Gastrocnemius medialis (tissue), 4 donors: ENCODE data around the gene CAMSAP1. TPM values are rescaled to one million over a fixed set of nuclear protein-coding genes. Genes with fewer than 3 reads are reported as not detected.
A peak's percentile ranks its signal among the peaks of the same experiment; 100 is the strongest.

Experiments used
- ATAC-seq, 2 donors: fragments of 150-250 bp; one replicate each; pipeline ENCODE4 v1.9.1; 2016
- DNase-seq, 2 donors: peaks; one replicate each; pipeline ENCODE4 v3.0.0-alpha.2; 2019
- H3K27ac ChIP-seq, 4 donors: fragments of 200-600 bp; sonication (generic); 1 replicate in 1 of 4; 2 replicates in 3 of 4; pipeline ENCODE4 v1.5.1; 2016 to 2018; ENCODE audit warnings: mild to moderate bottlenecking in 2 of 4, moderate library complexity in 1 of 4
- H3K27me3 ChIP-seq, 3 donors: fragments of 200-600 bp; sonication (generic) in 2 of 3; 1 replicate in 1 of 3; 2 replicates in 2 of 3; pipeline versions ENCODE4 v1.5.1 to v1.6.0; 2016 to 2019; ENCODE audit warnings: mild to moderate bottlenecking in 1 of 3, moderate library complexity in 1 of 3
- H3K36me3 ChIP-seq, 2 donors: fragments of 200-600 bp; sonication (generic) in 1 of 2; one replicate each; pipeline ENCODE4 v1.5.1; 2017 to 2018
- H3K4me1 ChIP-seq, 2 donors: fragments of 200-600 bp; sonication (generic) in 1 of 2; one replicate each; pipeline ENCODE4 v1.5.1; 2016 to 2017; ENCODE audit warnings: mild to moderate bottlenecking in 2 of 2
- H3K4me3 ChIP-seq, 4 donors: fragments of 200-600 bp; sonication (generic) in 3 of 4; 1 replicate in 1 of 4; 2 replicates in 3 of 4; pipeline ENCODE4 v1.5.1; 2016 to 2019; ENCODE audit warnings: mild to moderate bottlenecking in 2 of 4
- H3K9me3 ChIP-seq, 3 donors: fragments of 200-600 bp; sonication (generic) in 2 of 3; 1 replicate in 1 of 3; 2 replicates in 2 of 3; pipeline ENCODE4 v1.5.1; 2016 to 2019
- POLR2A ChIP-seq, 2 donors: fragments of 450-650 bp; IDR thresholded peaks; one replicate each; pipeline ENCODE4 v1.6.1; 2017; ENCODE audit warnings: antibody characterized with exemption in 2 of 2, mild to moderate bottlenecking in 2 of 2, moderate library complexity in 2 of 2
- in situ Hi-C, 4 donors: fragments of 200-750 bp; cut with MboI; loops; one replicate each; pipeline versions ENCODE4 v1.15.0 to v1.8.0; 2017; ENCODE audit warnings: low sequenced_read_pairs in 4 of 4
- intact Hi-C: fragments of 100-400 bp; cut with DNase I; formaldehyde crosslinking; loops from one replicate; pipeline ENCODE4 v1.15.1; 2023; ENCODE audit warnings: low total_unique reads
- total RNA-seq, 4 donors: library from RNA; depleted of rRNA; stranded (reverse); fragments of >200 nt; gene quantifications; one replicate each; pipeline versions ENCODE4 v1.1.0 to v1.2.3, GENCODE V29; 2016
- TF ChIP-seq, protein P1 (sequence below), 5 experiments: fragments of 450-650 bp in 3 of 5; fragments of 200-600 bp in 2 of 5; sonication (generic) in 2 of 5; IDR thresholded peaks in 4 of 5; conservative IDR thresholded peaks in 1 of 5; 1 replicate in 4 of 5; 2 replicates in 1 of 5; pipeline ENCODE4 v1.5.1; 2016 to 2019; ENCODE audit warnings: antibody characterized with exemption in 5 of 5, mild to moderate bottlenecking in 3 of 5, moderate library complexity in 3 of 5

The CAMSAP1 gene
- total RNA-seq, 4 donors from 2014 or later: 54.8 to 94.9 (median 82.9) TPM

DNA sequence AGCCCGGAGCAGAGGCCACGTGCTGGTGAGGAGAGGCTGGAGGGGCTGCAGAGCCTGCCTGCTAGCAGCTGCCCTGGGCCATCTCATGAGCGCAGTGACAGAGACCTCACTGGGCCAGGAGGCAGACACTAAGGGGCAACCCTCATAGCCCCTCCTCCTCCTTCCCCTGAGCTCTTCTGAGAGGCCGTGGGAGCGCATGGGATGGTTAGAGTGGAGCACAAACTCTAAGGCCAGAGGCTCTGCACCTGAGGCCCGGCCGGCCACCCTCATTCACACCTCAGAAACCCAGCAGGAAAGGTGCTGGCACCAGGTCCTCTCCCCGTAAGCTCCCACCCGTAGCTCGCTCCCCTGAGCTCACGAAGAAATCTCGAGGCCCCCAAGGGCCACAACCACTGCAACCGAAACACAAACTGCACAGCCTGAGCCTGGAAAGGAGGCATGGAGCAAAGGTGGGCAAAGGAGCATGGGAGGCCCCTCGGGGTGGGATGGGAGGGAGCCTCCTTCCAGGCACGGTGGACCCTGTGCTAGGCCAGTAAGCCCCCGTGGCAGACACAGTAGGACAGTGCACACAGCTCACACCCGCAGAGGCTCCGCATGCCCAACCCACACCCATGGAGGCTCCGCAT, 17.7 kb downstream of the CAMSAP1 start:
- in situ Hi-C loops: no loop called here

DNA sequence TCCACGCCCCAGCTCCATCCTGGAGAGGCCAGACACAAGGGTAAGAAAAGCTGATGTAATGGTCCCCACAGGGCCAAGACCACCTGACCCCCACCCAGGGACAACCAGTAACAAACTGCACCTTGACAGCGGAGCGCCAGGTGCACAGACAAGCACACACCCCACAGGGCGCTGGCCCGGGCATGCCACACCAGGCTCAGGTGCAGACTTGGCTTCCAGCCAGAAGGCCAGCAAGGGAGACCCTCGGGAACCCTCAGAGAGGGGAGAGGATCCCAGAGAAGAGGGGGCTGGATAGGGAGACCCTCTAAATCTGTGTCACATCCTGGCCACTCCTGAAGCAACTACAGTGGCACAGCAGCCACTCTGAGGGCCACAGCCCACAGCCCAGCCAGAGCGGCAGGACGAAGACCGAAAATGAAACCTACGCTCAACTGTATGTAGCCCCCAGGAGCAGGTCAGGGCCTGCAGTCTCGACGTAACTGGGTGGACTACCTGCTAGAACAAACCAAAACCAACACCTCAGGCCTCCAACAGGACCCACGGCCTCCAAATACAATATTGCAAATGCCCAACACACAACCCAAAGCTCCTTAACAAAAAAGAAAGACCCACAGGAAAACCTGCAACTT, 18.5 kb downstream of the CAMSAP1 start:
- TF ChIP-seq, protein P1, sequence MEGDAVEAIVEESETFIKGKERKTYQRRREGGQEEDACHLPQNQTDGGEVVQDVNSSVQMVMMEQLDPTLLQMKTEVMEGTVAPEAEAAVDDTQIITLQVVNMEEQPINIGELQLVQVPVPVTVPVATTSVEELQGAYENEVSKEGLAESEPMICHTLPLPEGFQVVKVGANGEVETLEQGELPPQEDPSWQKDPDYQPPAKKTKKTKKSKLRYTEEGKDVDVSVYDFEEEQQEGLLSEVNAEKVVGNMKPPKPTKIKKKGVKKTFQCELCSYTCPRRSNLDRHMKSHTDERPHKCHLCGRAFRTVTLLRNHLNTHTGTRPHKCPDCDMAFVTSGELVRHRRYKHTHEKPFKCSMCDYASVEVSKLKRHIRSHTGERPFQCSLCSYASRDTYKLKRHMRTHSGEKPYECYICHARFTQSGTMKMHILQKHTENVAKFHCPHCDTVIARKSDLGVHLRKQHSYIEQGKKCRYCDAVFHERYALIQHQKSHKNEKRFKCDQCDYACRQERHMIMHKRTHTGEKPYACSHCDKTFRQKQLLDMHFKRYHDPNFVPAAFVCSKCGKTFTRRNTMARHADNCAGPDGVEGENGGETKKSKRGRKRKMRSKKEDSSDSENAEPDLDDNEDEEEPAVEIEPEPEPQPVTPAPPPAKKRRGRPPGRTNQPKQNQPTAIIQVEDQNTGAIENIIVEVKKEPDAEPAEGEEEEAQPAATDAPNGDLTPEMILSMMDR (IDR thresholded peaks at IDR 0.05 in 4 of 5, conservative IDR thresholded peaks at IDR 0.05 in 1 of 5): no peak
- no peak for TF ChIP-seq POLR2A (IDR thresholded peaks at IDR 0.05)
- ATAC-seq (no peak), DNase-seq (no peak)
- no peak overlapping the region for H3K27ac ChIP-seq
- no peaks in the 10 kb centered on the region for H3K9me3 ChIP-seq
- no peaks in the 10 kb centered on the region for H3K27me3 ChIP-seq
- no peak overlapping the region for H3K4me3 ChIP-seq
- no peaks in the 10 kb centered on the region for H3K36me3 ChIP-seq
- intact Hi-C loops (no loop called here), in situ Hi-C loops (no loop called here)
- H3K4me1 ChIP-seq: peaks cover 71 to 72% of the 10 kb centered on the region in 2 donors

More for the DNA sequence above, 17.7 kb downstream of the CAMSAP1 start:
- intact Hi-C loops: no loop called here
- TF ChIP-seq POLR2A (IDR thresholded peaks at IDR 0.05): no peak
- TF ChIP-seq, protein P1 (IDR thresholded peaks at IDR 0.05 in 4 of 5, conservative IDR thresholded peaks at IDR 0.05 in 1 of 5): no peak
- Histone ChIP-seq H3K4me1 (peaks cover 66 to 77% of the 10 kb centered on the region in 2 donors), H3K36me3 (no peaks in the 10 kb centered on the region), H3K4me3 (no peak overlapping the region), H3K9me3 (no peaks in the 10 kb centered on the region), H3K27me3 (no peaks in the 10 kb centered on the region), H3K27ac (no peak overlapping the region)
- DNase-seq: no peak
- no peak for ATAC-seq

DNA sequence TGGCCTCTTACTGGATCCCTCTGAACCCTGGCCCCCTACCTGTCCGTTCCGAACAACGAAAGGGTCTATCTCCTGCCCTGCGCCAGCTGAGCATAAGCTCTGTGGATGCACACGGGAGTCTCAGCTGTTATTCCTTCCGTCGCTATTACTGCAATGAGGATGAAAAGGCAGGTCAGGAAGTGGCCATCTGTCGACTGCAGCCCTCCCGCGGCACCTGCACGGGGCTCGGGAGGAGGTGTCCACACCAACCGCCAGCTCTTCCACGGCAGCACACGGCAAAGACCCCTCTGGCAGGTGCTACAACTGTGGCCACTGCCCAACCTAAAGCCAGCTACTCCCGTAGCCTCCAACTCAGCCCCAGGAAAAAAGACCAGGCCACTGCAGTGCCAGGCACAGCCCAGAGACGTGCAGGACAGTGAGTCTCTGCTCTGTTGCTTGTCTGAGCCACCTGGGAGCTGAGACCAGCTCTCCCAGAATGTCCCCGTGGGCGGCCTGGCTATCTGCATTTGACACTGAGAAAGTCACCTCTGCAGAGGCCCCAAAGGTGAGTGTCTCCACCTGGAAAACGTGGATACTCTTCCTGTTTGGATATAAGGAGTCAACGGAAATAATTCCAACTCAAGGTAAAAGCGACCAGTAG, 19.1 kb downstream of the CAMSAP1 start:
- peaks cover 65 to 72% of the 10 kb centered on the region in 2 donors for H3K4me1 ChIP-seq
- ATAC-seq: no peak

DNA sequence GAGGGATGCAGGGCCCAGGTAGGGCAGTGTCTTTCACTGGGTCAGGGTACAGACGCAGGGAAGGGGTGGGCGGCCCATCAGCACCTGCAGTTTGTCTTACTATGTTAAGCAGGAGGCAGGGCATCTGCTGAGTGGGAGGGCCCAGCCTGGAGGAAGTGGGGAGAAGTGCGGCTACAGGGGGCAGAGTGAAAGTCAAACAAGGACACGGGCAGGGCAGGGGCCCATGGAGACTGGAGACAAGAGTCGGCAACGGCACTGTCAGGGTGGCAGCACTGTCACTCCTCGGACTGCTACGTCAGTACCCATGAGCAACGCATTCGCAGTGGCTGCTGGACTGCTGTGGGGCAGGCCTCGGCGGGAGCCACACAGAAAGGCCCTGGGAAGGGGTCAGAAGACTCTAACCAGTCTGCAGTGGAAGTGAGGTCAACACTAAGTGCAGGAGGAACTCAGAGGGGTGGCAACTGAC, 19.7 kb downstream of the CAMSAP1 start:
- intact Hi-C loops: no loop called here
- Histone ChIP-seq H3K27ac (peak overlapping the region; percentile 55 to 68 (median 60)), H3K36me3 (no peaks in the 10 kb centered on the region)

More for the DNA sequence above, 19.1 kb downstream of the CAMSAP1 start:
- in situ Hi-C loops: no loop called here
- H3K36me3 ChIP-seq: no peaks in the 10 kb centered on the region
- intact Hi-C loops: no loop called here
- no peak for DNase-seq
- H3K4me3 ChIP-seq: no peak overlapping the region
- peak overlapping the region in 2 of 4 donors; percentile 62 to 68 for H3K27ac ChIP-seq
- no peaks in the 10 kb centered on the region for H3K27me3 ChIP-seq
- TF ChIP-seq, protein P1 (IDR thresholded peaks at IDR 0.05 in 4 of 5, conservative IDR thresholded peaks at IDR 0.05 in 1 of 5): no peak
- no peak for TF ChIP-seq POLR2A (IDR thresholded peaks at IDR 0.05)
- no peaks in the 10 kb centered on the region for H3K9me3 ChIP-seq

More for the DNA sequence above, 19.7 kb downstream of the CAMSAP1 start:
- in situ Hi-C loops: no loop called here
- H3K9me3 ChIP-seq: no peaks in the 10 kb centered on the region
- peaks cover 60 to 66% of the 10 kb centered on the region in 2 donors for H3K4me1 ChIP-seq
- no peak overlapping the region for H3K4me3 ChIP-seq
- no peak for DNase-seq
- H3K27me3 ChIP-seq: no peaks in the 10 kb centered on the region
- TF ChIP-seq, protein P1 (IDR thresholded peaks at IDR 0.05 in 4 of 5, conservative IDR thresholded peaks at IDR 0.05 in 1 of 5): no peak
- no peak for TF ChIP-seq POLR2A (IDR thresholded peaks at IDR 0.05)
- peak in 1 of 2 donors; percentile 18 for ATAC-seq
